ENCODE results near the gene TBC1D22A. TPM values are rescaled to one million over a fixed set of nuclear protein-coding genes. Genes with fewer than 3 reads are reported as not detected.

TBC1D22A gene
- total RNA-seq, 1 donor from 2014 or later: 10.6 TPM

DNA sequence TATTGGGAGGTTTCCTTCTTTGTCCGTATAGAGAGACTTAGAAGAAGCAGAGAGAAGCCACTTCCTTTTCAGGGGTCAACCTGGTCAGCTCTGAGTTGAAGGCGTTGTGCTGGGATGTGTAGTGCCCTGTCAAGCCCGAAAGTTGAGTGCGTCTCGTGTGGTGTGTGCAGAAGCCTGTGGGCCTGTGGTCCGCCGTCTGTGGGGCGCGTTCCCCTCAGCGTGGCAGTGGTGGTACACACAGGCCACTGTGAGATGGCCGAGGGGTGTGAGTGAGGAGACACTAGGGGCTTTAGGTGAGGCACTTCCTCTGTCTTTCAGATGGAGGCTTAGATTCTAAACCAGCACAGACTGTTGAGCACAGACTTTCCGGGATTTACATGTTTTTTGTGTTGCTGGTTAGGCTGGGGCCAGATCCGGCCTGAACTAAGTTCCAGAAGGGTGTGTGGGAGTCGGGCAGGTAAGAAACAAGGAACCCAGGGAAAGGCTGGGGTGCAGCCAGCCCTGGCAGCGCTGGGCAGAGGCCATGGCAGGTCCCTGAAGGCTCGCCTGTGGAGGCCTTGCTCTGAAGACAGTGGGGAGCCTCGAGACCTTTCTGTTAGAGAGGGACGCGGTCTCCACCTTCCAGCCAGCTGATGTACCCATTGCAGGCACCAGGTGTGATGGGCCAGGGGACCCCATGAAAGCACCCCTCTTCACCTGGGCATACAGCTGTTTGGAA lies 194.2 kb downstream of the TBC1D22A start:
- Histone ChIP-seq H2AFZ (replicated peaks) (no peak overlapping the region), H4K20me1 (ENCODE audit: low read depth) (peaks cover 31% of the 10 kb centered on the region), H3K27me3 (no peaks in the 10 kb centered on the region), H3K27ac (no peak overlapping the region), H3K4me3 (no peak overlapping the region), H3K79me2 (ENCODE audit: low read depth) (no peaks in the 10 kb centered on the region), H3K4me1 (peaks cover 20% of the 10 kb centered on the region), H3K9ac (no peak overlapping the region), H3F3A (ENCODE audit: low read depth) (peaks cover 11% of the 10 kb centered on the region), H3K4me2 (no peak overlapping the region), H3K9me3 (ENCODE audit: low read depth) (no peaks in the 10 kb centered on the region), H3K36me3 (no peaks in the 10 kb centered on the region)
- Mint-ChIP-seq H3K27ac (peak overlapping the region; percentile 26), H3K27me3 (ENCODE audit: insufficient read depth, low read depth) (peaks cover 6% of the 10 kb centered on the region), H3K9me3 (no peaks in the 10 kb centered on the region), H3K36me3 (peaks cover 2% of the 10 kb centered on the region), H3K4me3 (no peak overlapping the region), H3K4me1 (peaks cover 22% of the 10 kb centered on the region)
- DNase-seq (ENCODE audit: low spot score): no peak
- TF ChIP-seq EZH2phosphoT487 (IDR thresholded peaks at IDR 0.05) (no peak), EZH2 (IDR thresholded peaks at IDR 0.05) (no peak)
- TF ChIP-seq, protein P1, sequence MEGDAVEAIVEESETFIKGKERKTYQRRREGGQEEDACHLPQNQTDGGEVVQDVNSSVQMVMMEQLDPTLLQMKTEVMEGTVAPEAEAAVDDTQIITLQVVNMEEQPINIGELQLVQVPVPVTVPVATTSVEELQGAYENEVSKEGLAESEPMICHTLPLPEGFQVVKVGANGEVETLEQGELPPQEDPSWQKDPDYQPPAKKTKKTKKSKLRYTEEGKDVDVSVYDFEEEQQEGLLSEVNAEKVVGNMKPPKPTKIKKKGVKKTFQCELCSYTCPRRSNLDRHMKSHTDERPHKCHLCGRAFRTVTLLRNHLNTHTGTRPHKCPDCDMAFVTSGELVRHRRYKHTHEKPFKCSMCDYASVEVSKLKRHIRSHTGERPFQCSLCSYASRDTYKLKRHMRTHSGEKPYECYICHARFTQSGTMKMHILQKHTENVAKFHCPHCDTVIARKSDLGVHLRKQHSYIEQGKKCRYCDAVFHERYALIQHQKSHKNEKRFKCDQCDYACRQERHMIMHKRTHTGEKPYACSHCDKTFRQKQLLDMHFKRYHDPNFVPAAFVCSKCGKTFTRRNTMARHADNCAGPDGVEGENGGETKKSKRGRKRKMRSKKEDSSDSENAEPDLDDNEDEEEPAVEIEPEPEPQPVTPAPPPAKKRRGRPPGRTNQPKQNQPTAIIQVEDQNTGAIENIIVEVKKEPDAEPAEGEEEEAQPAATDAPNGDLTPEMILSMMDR (IDR thresholded peaks at IDR 0.05): no peak

DNA sequence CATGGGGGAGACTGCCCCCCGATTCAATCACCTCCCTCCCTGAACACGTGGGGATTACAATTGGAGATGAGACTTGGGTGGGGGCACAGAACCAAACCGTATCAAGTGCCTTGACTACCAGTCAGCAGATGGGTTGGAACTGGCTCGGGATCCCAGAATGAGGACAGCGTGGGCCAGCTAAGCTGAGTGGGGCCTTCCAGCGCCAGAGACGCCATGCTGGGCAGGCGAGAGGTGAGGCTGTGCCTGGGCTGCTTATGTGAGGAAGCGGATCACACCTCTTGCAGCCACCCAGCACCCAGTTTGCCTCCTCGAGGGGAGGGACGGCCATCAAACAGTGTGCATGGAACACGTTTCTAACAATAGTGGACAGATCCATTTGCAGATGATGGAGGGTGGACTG lies 195.1 kb downstream of the TBC1D22A start:
- Histone ChIP-seq H4K20me1 (ENCODE audit: low read depth) (peaks cover 31% of the 10 kb centered on the region), H3K4me1 (peaks cover 20% of the 10 kb centered on the region), H3K9me3 (ENCODE audit: low read depth) (no peaks in the 10 kb centered on the region), H3K4me2 (no peak overlapping the region), H3K27me3 (no peaks in the 10 kb centered on the region), H3K79me2 (ENCODE audit: low read depth) (no peaks in the 10 kb centered on the region), H3K27ac (no peak overlapping the region), H2AFZ (replicated peaks) (no peak overlapping the region), H3K9ac (no peak overlapping the region), H3K36me3 (no peaks in the 10 kb centered on the region), H3K4me3 (no peak overlapping the region), H3F3A (ENCODE audit: low read depth) (peaks cover 11% of the 10 kb centered on the region)
- Mint-ChIP-seq H3K4me3 (no peak overlapping the region), H3K27me3 (ENCODE audit: insufficient read depth, low read depth) (peaks cover 6% of the 10 kb centered on the region), H3K9me3 (no peaks in the 10 kb centered on the region), H3K36me3 (peaks cover 2% of the 10 kb centered on the region), H3K4me1 (peaks cover 22% of the 10 kb centered on the region), H3K27ac (peak overlapping the region; percentile 55)
- TF ChIP-seq, protein P1 (IDR thresholded peaks at IDR 0.05): no peak
- TF ChIP-seq EZH2 (IDR thresholded peaks at IDR 0.05) (no peak), EZH2phosphoT487 (IDR thresholded peaks at IDR 0.05) (no peak)
- DNase-seq (ENCODE audit: low spot score): no peak

DNA sequence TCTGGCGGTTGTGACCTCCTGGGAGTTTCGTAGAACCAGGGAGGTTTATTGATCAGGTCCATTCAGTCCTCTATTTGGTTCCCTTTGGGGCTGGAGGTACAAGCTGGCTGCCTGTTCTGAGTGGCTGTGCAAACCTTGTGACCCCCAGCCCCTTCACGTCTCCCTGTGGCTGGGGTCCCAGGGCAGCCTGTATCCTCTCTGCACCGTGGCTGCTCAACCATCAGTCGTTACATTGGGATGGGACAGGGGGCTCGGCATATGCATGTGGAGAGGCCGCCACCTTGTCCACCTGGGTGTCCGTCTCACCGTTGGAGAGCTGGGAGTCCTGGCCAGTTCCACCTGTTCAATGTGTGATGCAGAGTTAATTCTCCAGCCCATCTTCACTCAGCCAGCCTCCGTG lies 195.7 kb downstream of the TBC1D22A start:
- H3K4me1 Mint-ChIP-seq: peaks cover 22% of the 10 kb centered on the region
- H3K27ac Mint-ChIP-seq: peak overlapping the region; percentile 72
- H3F3A ChIP-seq (ENCODE audit: low read depth): peaks cover 11% of the 10 kb centered on the region

More for the DNA sequence above, 195.7 kb downstream of the TBC1D22A start:
- no peaks in the 10 kb centered on the region for H3K27me3 ChIP-seq
- H3K79me2 ChIP-seq (ENCODE audit: low read depth): no peaks in the 10 kb centered on the region
- peak overlapping the region; percentile 38 for H3K4me2 ChIP-seq
- no peak for DNase-seq (ENCODE audit: low spot score)
- no peaks in the 10 kb centered on the region for H3K9me3 ChIP-seq (ENCODE audit: low read depth)
- Mint-ChIP-seq H3K9me3 (no peaks in the 10 kb centered on the region), H3K4me3 (no peak overlapping the region), H3K36me3 (peaks cover 2% of the 10 kb centered on the region), H3K27me3 (ENCODE audit: insufficient read depth, low read depth) (peaks cover 4% of the 10 kb centered on the region)
- TF ChIP-seq, protein P1 (IDR thresholded peaks at IDR 0.05): no peak
- TF ChIP-seq EZH2 (IDR thresholded peaks at IDR 0.05): no peak
- TF ChIP-seq EZH2phosphoT487 (IDR thresholded peaks at IDR 0.05): no peak
- no peaks in the 10 kb centered on the region for H3K36me3 ChIP-seq
- H2AFZ ChIP-seq (replicated peaks): no peak overlapping the region
- peaks cover 31% of the 10 kb centered on the region for H4K20me1 ChIP-seq (ENCODE audit: low read depth)
- peak overlapping the region; percentile 41 for H3K27ac ChIP-seq
- no peak overlapping the region for H3K4me3 ChIP-seq
- H3K4me1 ChIP-seq: peaks cover 20% of the 10 kb centered on the region
- no peak overlapping the region for H3K9ac ChIP-seq

All from neural progenitor cell (in vitro differentiated cells).